HepG2 (cell line): ENCODE results near the gene GRIN3B. TPM values are rescaled to one million over a fixed set of nuclear protein-coding genes. Genes with fewer than 3 reads are reported as not detected.

Experiments
- ATAC-seq: fragments of 200-7000 bp; cut with Tn5 transposase; 3 replicates; pipeline ENCODE4 v1.9.1; 2020; ENCODE audit warnings: mild to moderate bottlenecking, moderate library complexity
- BruUV-seq: library from RNA; stranded (reverse); fragments of 400-500 nt; replicated peaks from 2 replicates; lab custom pipeline; 2021; lab: Mats Ljungman, UMichigan
- CTCF ChIA-PET: fragments of 300-600 bp; formaldehyde crosslinking; extraction: SDS; loops from one replicate; lab custom pipeline; 2021; ENCODE audit warnings: low total read pairs, inconsistent platforms, low intra/inter-chr PET ratio; lab: Yijun Ruan, JAX
- POLR2A ChIA-PET: fragments of 350-600 bp; sonication (Branson Sonifier 250); formaldehyde crosslinking; loops from one replicate; lab custom pipeline; 2020; ENCODE audit warnings: antibody characterized with exemption, inconsistent platforms; lab: Yijun Ruan, JAX
- DNase-seq: peaks from one replicate; pipeline ENCODE4 v3.0.0-alpha.2; 2015; ENCODE audit warnings: low spot score
- FAIRE-seq: peaks from 3 replicates; lab custom pipeline; 2011; peaks lifted over from hg19 to GRCh38; lab: Jason Lieb, UNC
- H2AFZ ChIP-seq: one replicate; pipeline ENCODE4 v1.6.1; 2011; ENCODE audit warnings: low read length, inconsistent platforms
- H3K27ac ChIP-seq: fragments of 300-600 bp; 3 replicates; pipeline ENCODE4 v1.8.0; 2011; ENCODE audit warnings: mixed run types, mild to moderate bottlenecking, mixed read lengths, low read length, inconsistent platforms; ENCODE audit not compliant: insufficient read depth; ENCODE audit errors: extremely low read length
- H3K27me3 ChIP-seq, 2 experiments: fragments of 200-600 bp in 1 of 2; 2 replicates in 1 of 2; 3 replicates in 1 of 2; pipeline versions ENCODE4 v1.6.0 to v1.8.0; 2011; ENCODE audit warnings: low read length in 2 of 2, mild to moderate bottlenecking in 2 of 2, moderate library complexity in 2 of 2, inconsistent platforms in 1 of 2; ENCODE audit not compliant: insufficient read depth in 2 of 2, control insufficient read depth in 1 of 2
- H3K36me3 ChIP-seq, 2 experiments: fragments of 200-600 bp in 1 of 2; replicated peaks in 1 of 2; 2 replicates in 1 of 2; 3 replicates in 1 of 2; pipeline versions ENCODE4 v1.5.1 to v1.8.0; 2011; ENCODE audit warnings: low read length in 2 of 2, inconsistent platforms in 1 of 2; ENCODE audit not compliant: insufficient read depth in 2 of 2, control insufficient read depth in 1 of 2
- H3K4me1 ChIP-seq: 2 replicates; pipeline ENCODE4 v1.5.1; 2012; ENCODE audit warnings: low read length, inconsistent platforms; ENCODE audit not compliant: insufficient read depth
- H3K4me2 ChIP-seq: 2 replicates; pipeline ENCODE4 v1.6.0; 2011; ENCODE audit warnings: low read depth, low read length, inconsistent platforms
- H3K4me3 ChIP-seq, 3 experiments: fragments of 200-600 bp in 1 of 3; sonication (generic), shearing (Covaris generic) in 1 of 3; replicated peaks in 1 of 3; 2 replicates each; pipeline ENCODE4 v1.5.1; 2011 to 2016; ENCODE audit warnings: low read length in 3 of 3, inconsistent platforms in 2 of 3, low read depth in 2 of 3, mild to moderate bottlenecking in 2 of 3, control low read depth in 1 of 3, mixed read lengths in 1 of 3; ENCODE audit not compliant: insufficient read depth in 1 of 3
- H3K79me2 ChIP-seq: one replicate; pipeline ENCODE4 v1.6.1; 2011; ENCODE audit warnings: low read length, inconsistent platforms; ENCODE audit not compliant: insufficient read depth
- H3K9ac ChIP-seq: 2 replicates; pipeline ENCODE4 v1.6.0; 2011; ENCODE audit warnings: mild to moderate bottlenecking, low read depth, low read length, inconsistent platforms; ENCODE audit not compliant: insufficient read depth
- H3K9me3 ChIP-seq: 2 replicates; pipeline ENCODE4 v1.5.1; 2012; ENCODE audit warnings: mild to moderate bottlenecking, low read length
- H4K20me1 ChIP-seq: 2 replicates; pipeline ENCODE4 v1.6.0; 2011; ENCODE audit warnings: inconsistent platforms, mild to moderate bottlenecking, low read length, moderate library complexity; ENCODE audit not compliant: insufficient read depth
- ARID5B ChIP-seq: IDR thresholded peaks from 2 replicates; pipeline ENCODE4 v1.4.0; 2020; ENCODE audit warnings: mild to moderate bottlenecking, missing genetic modification reagents
- CEBPG ChIP-seq: IDR thresholded peaks from 2 replicates; pipeline ENCODE4 v1.6.1; 2016
- CTCF ChIP-seq: sonication (generic); formaldehyde crosslinking; IDR thresholded peaks from 2 replicates; pipeline ENCODE4 v1.5.0; 2020; ENCODE audit warnings: mild to moderate bottlenecking, missing genetic modification reagents, moderate library complexity
- ERF ChIP-seq: IDR thresholded peaks from 2 replicates; pipeline ENCODE4 v1.6.1; 2018; ENCODE audit warnings: missing biosample characterization, missing genetic modification reagents
- FOXA3 ChIP-seq: IDR thresholded peaks from 2 replicates; pipeline ENCODE4 v1.6.1; 2016; ENCODE audit warnings: missing genetic modification reagents, missing compliant biosample characterization
- MXI1 ChIP-seq: IDR thresholded peaks from 3 replicates; pipeline ENCODE4 v1.6.1; 2012; ENCODE audit warnings: low read depth, low read length, inconsistent platforms, borderline replicate concordance
- PRPF4 ChIP-seq: fragments of 200-400 bp; formaldehyde crosslinking; IDR thresholded peaks from 2 replicates; pipeline ENCODE4 v1.6.1; 2016; ENCODE audit warnings: low read length, low read depth; ENCODE audit not compliant: poor library complexity, severe bottlenecking
- RBFOX2 ChIP-seq: fragments of 200-400 bp; formaldehyde crosslinking; IDR thresholded peaks from 2 replicates; pipeline ENCODE4 v1.6.1; 2017; ENCODE audit warnings: low read depth, mild to moderate bottlenecking, low read length
- STAG1 ChIP-seq: sonication (generic); formaldehyde crosslinking; IDR thresholded peaks from 2 replicates; pipeline ENCODE4 v1.4.0; 2020; ENCODE audit warnings: missing genetic modification reagents
- ZNF253 ChIP-seq: sonication (generic); formaldehyde crosslinking; IDR thresholded peaks from 2 replicates; pipeline ENCODE4 v1.8.0; 2022; ENCODE audit warnings: mild to moderate bottlenecking, missing genetic modification reagents, borderline replicate concordance
- ZNF687 ChIP-seq: sonication (generic); formaldehyde crosslinking; IDR thresholded peaks from 2 replicates; pipeline ENCODE4 v1.5.1; 2020; ENCODE audit warnings: mild to moderate bottlenecking, missing genetic modification reagents, moderate library complexity
- ZNF768 ChIP-seq: sonication (generic); formaldehyde crosslinking; IDR thresholded peaks from 2 replicates; pipeline ENCODE4 v1.4.0; 2020; ENCODE audit warnings: missing genetic modification reagents
- WGBS: methylation state at CpG from one replicate; pipeline ENCODE4 v1.1.6; 2017; ENCODE audit warnings: low lambda C conversion rate; 5-methylcytosine and 5-hydroxymethylcytosine counted together
- in situ Hi-C: cut with HindIII; loops from 2 replicates; pipeline ENCODE4 v1.10.0; 2017; ENCODE audit warnings: low pct_unique_long_range_greater_than_20kb; ENCODE audit not compliant: extremely low pct_ligation_motif_present
- intact Hi-C: fragments of 100-400 bp; cut with micrococcal nuclease; formaldehyde crosslinking; loops from one replicate; pipeline ENCODE4 v1.10.0; 2022; ENCODE audit not compliant: unreplicated experiment
- polyA plus RNA-seq, 8 experiments: library from polyadenylated mRNA; depleted of rRNA in 3 of 8; stranded (reverse) in 7 of 8; unstranded in 1 of 8; fragments of >200 nt; fragmentation: Illumina TruSeq in 4 of 8; extraction: Trizol in 4 of 8; gene quantifications; 2 replicates each; pipeline versions ENCODE4 v1.2.1 to v1.2.3, GENCODE V29; 2011 to 2016; ENCODE audit warnings: low read depth in 4 of 8, missing spikeins in 1 of 8, mixed read lengths in 1 of 8; ENCODE audit not compliant: insufficient read depth in 1 of 8
- total RNA-seq, 5 experiments: library from RNA; depleted of rRNA; stranded (reverse); fragments of >200 nt; fragmentation: Illumina TruSeq; extraction: Trizol; gene quantifications; 2 replicates each; pipeline ENCODE4 v1.2.3, GENCODE V29; 2016; ENCODE audit warnings: low read depth in 1 of 5
- TF ChIP-seq, protein P1 (sequence below): sonication (generic); formaldehyde crosslinking; IDR thresholded peaks from 2 replicates; pipeline ENCODE4 v1.4.0; 2020; ENCODE audit warnings: mild to moderate bottlenecking, missing genetic modification reagents

The GRIN3B gene
- total and polyA plus RNA-seq, 2 of the 13 experiments (the other 11 are each of a cell fraction or from before 2014, with no cell fraction given): 0.07 to 0.20 TPM

DNA sequence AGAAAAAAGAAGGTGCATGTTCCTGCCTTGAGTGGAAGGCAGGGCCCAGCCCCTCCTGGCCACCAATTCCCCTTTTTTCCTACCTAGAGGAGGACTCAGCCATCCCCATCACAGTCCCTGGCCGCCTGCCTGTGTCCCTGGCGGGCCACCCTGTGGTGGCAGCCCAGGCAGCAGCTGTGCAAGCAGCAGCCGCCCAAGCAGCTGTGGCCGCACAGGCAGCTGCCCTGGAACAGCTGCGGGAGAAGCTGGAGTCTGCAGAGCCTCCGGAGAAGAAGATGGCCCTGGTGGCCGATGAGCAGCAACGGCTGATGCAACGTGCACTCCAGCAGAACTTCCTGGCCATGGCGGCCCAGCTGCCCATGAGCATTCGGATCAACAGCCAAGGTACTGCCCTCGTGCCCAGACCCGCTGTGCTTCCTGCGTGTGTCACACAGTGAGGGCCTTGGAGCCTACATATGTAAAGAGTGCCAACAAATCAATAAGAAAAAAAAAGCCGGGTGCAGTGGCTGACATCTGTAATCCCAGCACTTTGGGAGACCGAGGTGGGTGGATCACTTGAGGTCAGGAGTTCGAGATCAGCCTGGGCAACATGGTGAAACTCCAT lies 33.6 kb upstream of the GRIN3B start:
- CTCF ChIA-PET: no interaction called here
- no peak for DNase-seq
- peaks cover 44 to 71% of the 10 kb centered on the region in 2 experiments for H3K36me3 ChIP-seq
- FAIRE-seq: no peak
- H3K27me3 ChIP-seq: no peaks in the 10 kb centered on the region
- peak; percentile 37; the same call in 2 of the 3 replicates for ATAC-seq
- no peaks in the 10 kb centered on the region for H4K20me1 ChIP-seq
- H3K9ac ChIP-seq: no peak overlapping the region
- no peak overlapping the region for H2AFZ ChIP-seq
- in situ Hi-C loops (no loop called here), intact Hi-C loops (no loop called here)
- H3K79me2 ChIP-seq: peaks cover 8% of the 10 kb centered on the region
- peaks cover 17% of the 10 kb centered on the region for H3K4me1 ChIP-seq
- H3K4me2 ChIP-seq: no peak overlapping the region
- no TSS peak for BruUV-seq
- POLR2A ChIA-PET: interaction anchor here (0.7 to 1.6 kb wide), 4 partner anchors 11 to 43 kb away, joined by 3 read pairs; no protein-coding TSS in a partner anchor
- no peaks in the 10 kb centered on the region for H3K9me3 ChIP-seq
- 97% methylated on average over 8 of the region's 17 CpGs for WGBS
- no peak overlapping the region for H3K27ac ChIP-seq
- H3K4me3 ChIP-seq: no peak overlapping the region
- TF ChIP-seq CTCF (CRISPR knock-in tag) (peak; percentile 33), CEBPG (CRISPR knock-in tag) (0 out of 2 replicates have a peak, but pooled peaks have one; percentile 10), ZNF687 (peak; percentile 48), ARID5B (CRISPR knock-in tag) (no peak), ERF (CRISPR knock-in tag) (no peak), STAG1 (CRISPR knock-in tag) (0 out of 2 replicates have a peak, but pooled peaks have one; percentile 6), ZNF768 (CRISPR knock-in tag) (peak; percentile 68; the same call in 1 of the 2 replicates), FOXA3 (CRISPR knock-in tag) (no peak), RBFOX2 (peak; percentile 65), MXI1 (no peak), ZNF253 (CRISPR knock-in tag) (no peak), PRPF4 (no peak)
- TF ChIP-seq, protein P1, sequence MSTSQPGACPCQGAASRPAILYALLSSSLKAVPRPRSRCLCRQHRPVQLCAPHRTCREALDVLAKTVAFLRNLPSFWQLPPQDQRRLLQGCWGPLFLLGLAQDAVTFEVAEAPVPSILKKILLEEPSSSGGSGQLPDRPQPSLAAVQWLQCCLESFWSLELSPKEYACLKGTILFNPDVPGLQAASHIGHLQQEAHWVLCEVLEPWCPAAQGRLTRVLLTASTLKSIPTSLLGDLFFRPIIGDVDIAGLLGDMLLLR (CRISPR knock-in tag): no peak
